ENCODE results near the gene EML5.

- TF ChIP-seq EP300 (IDR thresholded peaks at IDR 0.05): no peak
- TF ChIP-seq CTCF (IDR thresholded peaks at IDR 0.05): no peak
- TF ChIP-seq POLR2A (IDR thresholded peaks at IDR 0.05): no peak
Observed at GRCh38 chr14:88607829-88608228, 184.9 kb downstream of the EML5 start.
